Measurements from ENCODE around the gene PIP4K2C. TPM values are rescaled to one million over a fixed set of nuclear protein-coding genes. Genes with fewer than 3 reads are reported as not detected.
"Not testable (repeated sequence)": the region's sequence is repeated elsewhere in the genome, so short reads cannot be mapped to it uniquely, and the experiment has no call there.

The PIP4K2C gene
- total and polyA plus RNA-seq, 10 of the 15 experiments (the other 5 are each of a cell fraction or from before 2014, with no cell fraction given): 4.8 to 25.1 (median 14.9) TPM

- TF ChIP-seq PAX5 (IDR thresholded peaks at IDR 0.05; ENCODE audit: borderline replicate concordance, low read depth, low read length) (no peak), JUND (IDR thresholded peaks at IDR 0.05; ENCODE audit: low read depth, low read length) (no peak), MYC (IDR thresholded peaks at IDR 0.05; ENCODE audit: insufficient read depth, insufficient read length, insufficient replicate concordance, low read length, severe bottlenecking) (no peak), NBN (IDR thresholded peaks at IDR 0.05) (no peak), POU2F2 (IDR thresholded peaks at IDR 0.05; ENCODE audit: borderline replicate concordance, low read depth, low read length) (no peak), ZNF217 (IDR thresholded peaks at IDR 0.05) (no peak), CBX3 (IDR thresholded peaks at IDR 0.05; ENCODE audit: borderline replicate concordance, low read depth) (no peak), CHD2 (IDR thresholded peaks at IDR 0.05; ENCODE audit: borderline replicate concordance, low read depth, low read length) (no peak), ZNF622 (IDR thresholded peaks at IDR 0.05) (no peak), GABPA (IDR thresholded peaks at IDR 0.05; ENCODE audit: low read depth) (no peak), NKRF (conservative IDR thresholded peaks at IDR 0.05) (no peak), ASH2L (IDR thresholded peaks at IDR 0.05; ENCODE audit: borderline replicate concordance, low read depth) (no peak)
These were observed 26.9 kb downstream of the PIP4K2C start (continued) for GRCh38 chr12:57617942-57618341.

GRCh38 chr12:57618431-57618830 lies 27.4 kb downstream of the PIP4K2C start:
- FAIRE-seq; SMC1A ChIA-PET (ENCODE audit: uncharacterized antibody, unreplicated experiment): not testable (repeated sequence)

More at GRCh38 chr12:57618431-57618830, 27.4 kb downstream of the PIP4K2C start:
- H3K36me3 ChIP-seq (ENCODE audit: control insufficient read depth in 2 of 2, insufficient read depth in 2 of 2, low read length in 1 of 2); H3K27ac ChIP-seq (ENCODE audit: control insufficient read depth, insufficient read depth); RAD21 ChIA-PET (ENCODE audit: unreplicated experiment); ATAC-seq; POLR2A ChIA-PET; BruUV-seq (replicated peaks); H3K4me3 ChIP-seq; intact Hi-C loops (cut with micrococcal nuclease; ENCODE audit: unreplicated experiment); H4K20me1 ChIP-seq (ENCODE audit: control insufficient read depth, insufficient read depth); H3K79me2 ChIP-seq (ENCODE audit: control insufficient read depth, insufficient read depth, low read length); H3K4me2 ChIP-seq (ENCODE audit: control insufficient read depth, insufficient read depth); DNase-seq (ENCODE audit: low read depth, low spot score); H2AFZ ChIP-seq (ENCODE audit: control insufficient read depth, low read depth, low read length); in situ Hi-C loops (cut with MboI); H3K9me3 ChIP-seq (replicated peaks; ENCODE audit: control insufficient read depth, insufficient read depth, low read length); H3K9ac ChIP-seq (ENCODE audit: control insufficient read depth, insufficient read depth, low read length): not testable (repeated sequence)
- whole genome bisulfite sequencing (ENCODE audit: insufficient coverage, insufficient replicate concordance, low lambda C conversion rate, missing lambda C conversion rate): 70% methylated on average over 6 of the region's 6 CpGs
- Histone ChIP-seq H3K4me1 (ENCODE audit: control insufficient read depth, insufficient read depth, low read length) (peaks cover 16% of the 10 kb centered on the region), H3K27me3 (replicated peaks in 1 of 2; ENCODE audit: control insufficient read depth in 2 of 2, insufficient read depth in 2 of 2, low read length in 1 of 2) (peaks cover 23 to 25% of the 10 kb centered on the region in 2 experiments; a peak in 3 of 4 replicates)
- CTCF ChIA-PET: interaction anchor here (0.7 to 7.8 kb wide), 2 partner anchors 35 to 144 kb away, joined by 3 to 119 read pairs; no protein-coding TSS in a partner anchor
